HCT116 (cell line): ENCODE data around the gene DGCR8. TPM values are rescaled to one million over a fixed set of nuclear protein-coding genes. Genes with fewer than 3 reads are reported as not detected.

Source experiments
- ATAC-seq: fragments of 200-7000 bp; cut with Tn5 transposase; 2 replicates; pipeline ENCODE4 v1.9.1; 2020; ENCODE audit warnings: mild to moderate bottlenecking, moderate library complexity
- BruUV-seq: library from RNA; stranded (reverse); fragments of 400-500 nt; replicated peaks from 2 replicates; lab custom pipeline; 2021; lab: Mats Ljungman, UMichigan
- CTCF ChIA-PET: fragments of 300-600 bp; sonication (Branson Sonifier 250); formaldehyde crosslinking; loops from one replicate; lab custom pipeline; 2021; ENCODE audit warnings: antibody characterized with exemption; lab: Charles Lee
- POLR2A ChIA-PET: fragments of 300-600, 350-600 bp; sonication (Branson Sonifier 250); formaldehyde crosslinking; loops from one replicate; lab custom pipeline; 2021; ENCODE audit warnings: antibody characterized with exemption; lab: Charles Lee
- RAD21 ChIA-PET, 2 experiments: fragments of 300-600 bp; sonication (Branson Sonifier 250); formaldehyde crosslinking; loops; one replicate each; lab custom pipeline; 2023; ENCODE audit warnings: low total read pairs in 2 of 2; ENCODE audit not compliant: uncharacterized antibody in 2 of 2, unreplicated experiment in 2 of 2, low non-redundant PET in 1 of 2; lab: Charles Lee
- DNase-seq: peaks from one replicate; pipeline ENCODE4 v3.0.0-alpha.2; 2010; ENCODE audit warnings: low read depth, low spot score
- H2AFZ ChIP-seq: fragments of 200-600 bp; shearing (Covaris generic), sonication (generic); 2 replicates; pipeline ENCODE4 v1.6.1; 2017; ENCODE audit warnings: low read depth, mixed run types, mixed read lengths, antibody characterized with exemption, low read length; ENCODE audit not compliant: poor library complexity, severe bottlenecking
- H3K27ac ChIP-seq: 2 replicates; pipeline ENCODE4 v1.5.1; 2012; ENCODE audit warnings: low read depth, low read length
- H3K27me3 ChIP-seq: fragments of 200-600 bp; sonication (generic); 2 replicates; pipeline ENCODE4 v1.6.1; 2016; ENCODE audit warnings: mixed run types, low read length, mixed read lengths; ENCODE audit not compliant: insufficient read depth
- H3K36me3 ChIP-seq, 2 experiments: fragments of 200-500 bp in 1 of 2; fragments of 200-600 bp in 1 of 2; sonication (Bioruptor generic) in 1 of 2; sonication (generic) in 1 of 2; 2 replicates each; pipeline versions ENCODE4 v1.5.1 to v1.6.1; 2014 to 2016; ENCODE audit warnings: low read length in 2 of 2, inconsistent platforms in 1 of 2, mixed read lengths in 1 of 2, mixed run types in 1 of 2; ENCODE audit not compliant: insufficient read depth in 2 of 2, control insufficient read depth in 1 of 2
- H3K4me1 ChIP-seq, 2 experiments: fragments of 200-600 bp in 1 of 2; sonication (generic) in 1 of 2; 2 replicates each; pipeline versions ENCODE4 v1.5.1 to v1.6.1; 2012 to 2017; ENCODE audit warnings: low read length in 2 of 2, inconsistent platforms in 1 of 2, mild to moderate bottlenecking in 1 of 2, mixed read lengths in 1 of 2, mixed run types in 1 of 2, moderate library complexity in 1 of 2; ENCODE audit not compliant: insufficient read depth in 2 of 2, control insufficient read depth in 1 of 2
- H3K4me2 ChIP-seq: fragments of 200-600 bp; sonication (generic); 2 replicates; pipeline ENCODE4 v1.6.1; 2017; ENCODE audit warnings: mixed run types, low read length, mixed read lengths
- H3K4me3 ChIP-seq, 2 experiments: fragments of 200-600 bp in 1 of 2; sonication (generic) in 1 of 2; replicated peaks in 1 of 2; 2 replicates each; pipeline ENCODE4 v1.5.1; 2011 to 2016; ENCODE audit warnings: low read length in 2 of 2, control low read depth in 1 of 2, low read depth in 1 of 2, mild to moderate bottlenecking in 1 of 2, mixed read lengths in 1 of 2, mixed run types in 1 of 2
- H3K79me2 ChIP-seq: fragments of 200-600 bp; sonication (generic); 2 replicates; pipeline ENCODE4 v1.6.1; 2017; ENCODE audit warnings: mild to moderate bottlenecking, mixed run types, low read length, moderate library complexity, mixed read lengths; ENCODE audit not compliant: insufficient read depth
- H3K9ac ChIP-seq: fragments of 200-600 bp; sonication (generic); 2 replicates; pipeline ENCODE4 v1.6.1; 2016; ENCODE audit warnings: low read length, mixed read lengths
- H3K9me2 ChIP-seq: fragments of 200-600 bp; sonication (generic), shearing (Covaris generic); 2 replicates; pipeline ENCODE4 v1.6.1; 2017; ENCODE audit warnings: mixed run types, mild to moderate bottlenecking, moderate library complexity; ENCODE audit not compliant: insufficient read depth
- H3K9me3 ChIP-seq, 2 experiments: fragments of 200-500 bp in 1 of 2; fragments of 200-600 bp in 1 of 2; sonication (Bioruptor generic) in 1 of 2; sonication (generic) in 1 of 2; 2 replicates each; pipeline ENCODE4 v1.6.1; 2014 to 2017; ENCODE audit warnings: low read length in 2 of 2, mixed read lengths in 2 of 2, inconsistent platforms in 1 of 2, low read depth in 1 of 2, mild to moderate bottlenecking in 1 of 2, mixed run types in 1 of 2, moderate library complexity in 1 of 2; ENCODE audit not compliant: control insufficient read depth in 1 of 2, insufficient read depth in 1 of 2
- H4K20me1 ChIP-seq: fragments of 200-600 bp; sonication (generic), shearing (Covaris generic); 2 replicates; pipeline ENCODE4 v1.6.1; 2017; ENCODE audit warnings: mixed run types, mild to moderate bottlenecking, moderate library complexity; ENCODE audit not compliant: insufficient read depth
- ELF1 ChIP-seq: IDR thresholded peaks from 2 replicates; pipeline ENCODE4 v1.6.1; 2012; ENCODE audit warnings: low read depth, borderline replicate concordance
- EZH2phosphoT487 ChIP-seq: fragments of 200-600 bp; IDR thresholded peaks from 2 replicates; pipeline ENCODE4 v1.6.1; 2018; ENCODE audit warnings: antibody characterized with exemption, borderline replicate concordance
- SIN3A ChIP-seq: IDR thresholded peaks from 2 replicates; pipeline ENCODE4 v1.6.1; 2012; ENCODE audit warnings: low read depth
- SRF ChIP-seq: IDR thresholded peaks from 2 replicates; pipeline ENCODE4 v1.6.1; 2012; ENCODE audit warnings: low read depth
- intact Hi-C: fragments of 100-400 bp; cut with micrococcal nuclease; formaldehyde crosslinking; loops from 2 replicates; pipeline ENCODE4 v1.10.0; 2022
- total RNA-seq: library from RNA; stranded (reverse); gene quantifications from one replicate; pipeline ENCODE4 v1.2.1, GENCODE V29; 2021; ENCODE audit not compliant: unreplicated experiment
- TF ChIP-seq, protein P1 (sequence below): IDR thresholded peaks from 2 replicates; pipeline ENCODE4 v1.6.1; 2012
- TF ChIP-seq, protein P2 (sequence below): IDR thresholded peaks from 2 replicates; pipeline ENCODE4 v1.6.1; 2012; ENCODE audit warnings: low read depth

Gene DGCR8
- total RNA-seq, 1 experiment from 2014 or later: 43.8 TPM

GRCh38 chr22:20115691-20116375, 35.8 kb downstream of the DGCR8 start, which contains the start of gene RANBP1:
RANBP1 (plus strand) TSS chr22:20116104; CDS start chr22:20116185, 81 bp downstream.
- intact Hi-C loops: loop anchor here (10.0 kb wide), 1 partner anchor 151 kb away; no protein-coding TSS in a partner anchor
- Histone ChIP-seq H3K4me1 (peaks cover 12 to 31% of the 10 kb centered on the region in 2 experiments), H3K9me2 (no peaks in the 10 kb centered on the region), H3K9me3 (no peaks in the 10 kb centered on the region), H3K4me2 (peak within 1 kb of the TSS; percentile 91), H3K36me3 (peaks cover 12 to 41% of the 10 kb centered on the region in 2 experiments; a peak in 3 of 4 replicates), H4K20me1 (no peaks in the 10 kb centered on the region), H3K9ac (peak within 1 kb of the TSS; percentile 99), H3K4me3 (peak within 1 kb of the TSS; percentile 77 to 97), H2AFZ (no peak within 1 kb of the TSS), H3K27me3 (no peaks in the 10 kb centered on the region), H3K27ac (peak within 1 kb of the TSS; percentile 79), H3K79me2 (peaks cover 64% of the 10 kb centered on the region)
- no TSS peak for BruUV-seq
- ChIA-PET RAD21 (no interaction called here), POLR2A (no interaction called here), CTCF (no interaction called here)
- DNase-seq (no peak), ATAC-seq (no peak)
- TF ChIP-seq EZH2phosphoT487 (no peak), SRF (no peak), SIN3A (no peak), ELF1 (no peak)
- TF ChIP-seq, protein P1, sequence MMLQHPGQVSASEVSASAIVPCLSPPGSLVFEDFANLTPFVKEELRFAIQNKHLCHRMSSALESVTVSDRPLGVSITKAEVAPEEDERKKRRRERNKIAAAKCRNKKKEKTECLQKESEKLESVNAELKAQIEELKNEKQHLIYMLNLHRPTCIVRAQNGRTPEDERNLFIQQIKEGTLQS: no peak
- TF ChIP-seq, protein P2, sequence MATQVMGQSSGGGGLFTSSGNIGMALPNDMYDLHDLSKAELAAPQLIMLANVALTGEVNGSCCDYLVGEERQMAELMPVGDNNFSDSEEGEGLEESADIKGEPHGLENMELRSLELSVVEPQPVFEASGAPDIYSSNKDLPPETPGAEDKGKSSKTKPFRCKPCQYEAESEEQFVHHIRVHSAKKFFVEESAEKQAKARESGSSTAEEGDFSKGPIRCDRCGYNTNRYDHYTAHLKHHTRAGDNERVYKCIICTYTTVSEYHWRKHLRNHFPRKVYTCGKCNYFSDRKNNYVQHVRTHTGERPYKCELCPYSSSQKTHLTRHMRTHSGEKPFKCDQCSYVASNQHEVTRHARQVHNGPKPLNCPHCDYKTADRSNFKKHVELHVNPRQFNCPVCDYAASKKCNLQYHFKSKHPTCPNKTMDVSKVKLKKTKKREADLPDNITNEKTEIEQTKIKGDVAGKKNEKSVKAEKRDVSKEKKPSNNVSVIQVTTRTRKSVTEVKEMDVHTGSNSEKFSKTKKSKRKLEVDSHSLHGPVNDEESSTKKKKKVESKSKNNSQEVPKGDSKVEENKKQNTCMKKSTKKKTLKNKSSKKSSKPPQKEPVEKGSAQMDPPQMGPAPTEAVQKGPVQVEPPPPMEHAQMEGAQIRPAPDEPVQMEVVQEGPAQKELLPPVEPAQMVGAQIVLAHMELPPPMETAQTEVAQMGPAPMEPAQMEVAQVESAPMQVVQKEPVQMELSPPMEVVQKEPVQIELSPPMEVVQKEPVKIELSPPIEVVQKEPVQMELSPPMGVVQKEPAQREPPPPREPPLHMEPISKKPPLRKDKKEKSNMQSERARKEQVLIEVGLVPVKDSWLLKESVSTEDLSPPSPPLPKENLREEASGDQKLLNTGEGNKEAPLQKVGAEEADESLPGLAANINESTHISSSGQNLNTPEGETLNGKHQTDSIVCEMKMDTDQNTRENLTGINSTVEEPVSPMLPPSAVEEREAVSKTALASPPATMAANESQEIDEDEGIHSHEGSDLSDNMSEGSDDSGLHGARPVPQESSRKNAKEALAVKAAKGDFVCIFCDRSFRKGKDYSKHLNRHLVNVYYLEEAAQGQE: no peak
